Breast epithelium (tissue), 4 donors: ENCODE data around the gene IPO4. TPM values are rescaled to one million over a fixed set of nuclear protein-coding genes. Genes with fewer than 3 reads are reported as not detected.

Source experiments
- DNase-seq, 2 donors: peaks; one replicate each; pipeline ENCODE4 v3.0.0-alpha.2; 2019; ENCODE audit warnings: low spot score in 2 of 2
- H3K27ac ChIP-seq, 2 donors: fragments of 200-600 bp; sonication (generic) in 1 of 2; one replicate each; pipeline ENCODE4 v1.5.1; 2016 to 2019; ENCODE audit warnings: mild to moderate bottlenecking in 1 of 2
- H3K27me3 ChIP-seq, 2 donors: fragments of 200-600 bp; sonication (generic) in 1 of 2; one replicate each; pipeline versions ENCODE4 v1.5.1 to v1.6.0; 2017 to 2019; ENCODE audit warnings: control low read depth in 1 of 2, mild to moderate bottlenecking in 1 of 2
- H3K36me3 ChIP-seq: fragments of 200-600 bp; one replicate; pipeline ENCODE4 v1.5.1; 2019
- H3K4me1 ChIP-seq, 2 donors: fragments of 200-600 bp; sonication (generic); one replicate each; pipeline ENCODE4 v1.5.1; 2016 to 2019; ENCODE audit warnings: control low read depth in 1 of 2
- H3K4me3 ChIP-seq, 3 donors: fragments of 200-600 bp; sonication (generic); 1 replicate in 2 of 3; 2 replicates in 1 of 3; pipeline ENCODE4 v1.5.1; 2016 to 2019; ENCODE audit warnings: mild to moderate bottlenecking in 3 of 3, moderate library complexity in 2 of 3
- H3K9me3 ChIP-seq, 2 donors: fragments of 200-600 bp; sonication (generic) in 1 of 2; one replicate each; pipeline ENCODE4 v1.5.1; 2016 to 2019; ENCODE audit warnings: control low read depth in 1 of 2
- POLR2A ChIP-seq: fragments of 450-650 bp; IDR thresholded peaks from one replicate; pipeline ENCODE4 v1.6.1; 2016; ENCODE audit warnings: antibody characterized with exemption, mild to moderate bottlenecking, moderate library complexity
- POLR2AphosphoS5 ChIP-seq, 3 donors: sonication (generic); formaldehyde crosslinking; IDR thresholded peaks; one replicate each; pipeline ENCODE4 v1.6.1; 2017; ENCODE audit warnings: antibody characterized with exemption in 3 of 3
- intact Hi-C: fragments of 100-400 bp; cut with DNase I; formaldehyde crosslinking; loops from one replicate; pipeline ENCODE4 v1.15.1; 2023; ENCODE audit warnings: low total_unique reads
- total RNA-seq, 3 donors: library from RNA; depleted of rRNA; stranded (reverse); fragments of >200 nt; gene quantifications; one replicate each; pipeline ENCODE4 v1.1.0, GENCODE V29; 2016
- TF ChIP-seq, protein P1 (sequence below), 3 donors: fragments of 450-650 bp; IDR thresholded peaks; one replicate each; pipeline ENCODE4 v1.5.1; 2016 to 2017; ENCODE audit warnings: antibody characterized with exemption in 3 of 3, mild to moderate bottlenecking in 3 of 3, moderate library complexity in 3 of 3

The IPO4 gene
- total RNA-seq, 3 donors from 2014 or later = 17.0 to 41.6 (median 21.7) TPM

DNA sequence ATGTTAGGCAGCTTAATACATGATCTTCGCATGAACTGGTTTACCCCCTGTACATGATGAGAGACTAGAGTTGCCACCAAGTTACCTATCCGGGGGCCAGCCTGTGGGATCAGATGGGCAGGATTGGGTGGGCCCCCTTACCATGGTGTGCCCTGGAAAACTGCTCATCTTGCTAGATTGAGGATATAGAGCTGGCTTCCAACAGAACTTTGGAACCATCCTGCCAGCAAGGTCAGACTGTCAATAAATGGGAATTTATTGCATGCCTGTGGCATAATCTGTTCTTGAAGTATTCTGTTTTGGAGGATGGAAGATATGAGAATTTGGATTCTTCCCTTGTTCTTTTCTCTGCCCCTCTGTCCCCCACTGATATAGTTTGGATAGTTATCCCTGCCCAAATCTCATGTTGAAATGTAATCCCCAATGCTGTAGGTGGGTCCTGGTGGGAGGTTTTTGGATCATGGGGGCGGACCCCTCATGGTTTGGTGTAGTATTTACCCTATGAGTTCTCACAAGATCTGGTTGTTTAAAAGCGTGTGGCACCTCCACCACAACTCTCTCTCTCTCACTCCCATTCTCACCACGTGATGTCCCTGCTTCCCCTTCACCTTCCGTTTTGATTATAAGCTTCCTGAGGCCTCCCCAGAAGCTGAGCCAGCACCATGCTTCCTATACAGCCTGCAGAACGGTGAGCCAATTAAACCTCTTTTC lies 10.4 kb upstream of the IPO4 start:
- no peaks in the 10 kb centered on the region for H3K27me3 ChIP-seq
- DNase-seq = no peak
- no peak for TF ChIP-seq POLR2A
- no peak for TF ChIP-seq POLR2AphosphoS5 (IDR thresholded peaks at IDR 0.05)
- TF ChIP-seq, protein P1, sequence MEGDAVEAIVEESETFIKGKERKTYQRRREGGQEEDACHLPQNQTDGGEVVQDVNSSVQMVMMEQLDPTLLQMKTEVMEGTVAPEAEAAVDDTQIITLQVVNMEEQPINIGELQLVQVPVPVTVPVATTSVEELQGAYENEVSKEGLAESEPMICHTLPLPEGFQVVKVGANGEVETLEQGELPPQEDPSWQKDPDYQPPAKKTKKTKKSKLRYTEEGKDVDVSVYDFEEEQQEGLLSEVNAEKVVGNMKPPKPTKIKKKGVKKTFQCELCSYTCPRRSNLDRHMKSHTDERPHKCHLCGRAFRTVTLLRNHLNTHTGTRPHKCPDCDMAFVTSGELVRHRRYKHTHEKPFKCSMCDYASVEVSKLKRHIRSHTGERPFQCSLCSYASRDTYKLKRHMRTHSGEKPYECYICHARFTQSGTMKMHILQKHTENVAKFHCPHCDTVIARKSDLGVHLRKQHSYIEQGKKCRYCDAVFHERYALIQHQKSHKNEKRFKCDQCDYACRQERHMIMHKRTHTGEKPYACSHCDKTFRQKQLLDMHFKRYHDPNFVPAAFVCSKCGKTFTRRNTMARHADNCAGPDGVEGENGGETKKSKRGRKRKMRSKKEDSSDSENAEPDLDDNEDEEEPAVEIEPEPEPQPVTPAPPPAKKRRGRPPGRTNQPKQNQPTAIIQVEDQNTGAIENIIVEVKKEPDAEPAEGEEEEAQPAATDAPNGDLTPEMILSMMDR (IDR thresholded peaks at IDR 0.05) = no peak
- no peaks in the 10 kb centered on the region for H3K9me3 ChIP-seq
- peaks cover 0 to 7% of the 10 kb centered on the region in 2 donors for H3K4me1 ChIP-seq
- no peak overlapping the region for H3K4me3 ChIP-seq
- H3K36me3 ChIP-seq = no peaks in the 10 kb centered on the region
- intact Hi-C loops = no loop called here
- no peak overlapping the region for H3K27ac ChIP-seq

DNA sequence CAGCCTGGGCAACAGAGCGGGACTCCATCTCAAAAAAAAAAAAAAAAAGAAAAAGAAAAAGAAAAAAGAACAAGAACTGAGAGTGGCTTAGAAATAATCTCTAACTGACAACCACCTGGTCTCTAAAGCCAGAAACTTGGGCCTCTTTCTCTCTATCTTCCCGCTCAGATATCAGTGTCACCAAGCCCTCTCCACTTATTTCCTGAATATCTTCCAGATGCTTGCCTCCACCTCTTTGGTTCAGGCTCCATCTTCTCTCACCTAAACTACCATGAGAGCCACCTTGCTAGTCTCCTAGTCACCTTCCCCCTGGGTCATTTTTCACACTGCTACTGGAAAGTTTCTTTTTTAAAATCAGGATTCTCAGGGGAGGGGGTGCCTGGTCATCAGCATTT lies 8.4 kb upstream of the IPO4 start:
- intact Hi-C loops = no loop called here

DNA sequence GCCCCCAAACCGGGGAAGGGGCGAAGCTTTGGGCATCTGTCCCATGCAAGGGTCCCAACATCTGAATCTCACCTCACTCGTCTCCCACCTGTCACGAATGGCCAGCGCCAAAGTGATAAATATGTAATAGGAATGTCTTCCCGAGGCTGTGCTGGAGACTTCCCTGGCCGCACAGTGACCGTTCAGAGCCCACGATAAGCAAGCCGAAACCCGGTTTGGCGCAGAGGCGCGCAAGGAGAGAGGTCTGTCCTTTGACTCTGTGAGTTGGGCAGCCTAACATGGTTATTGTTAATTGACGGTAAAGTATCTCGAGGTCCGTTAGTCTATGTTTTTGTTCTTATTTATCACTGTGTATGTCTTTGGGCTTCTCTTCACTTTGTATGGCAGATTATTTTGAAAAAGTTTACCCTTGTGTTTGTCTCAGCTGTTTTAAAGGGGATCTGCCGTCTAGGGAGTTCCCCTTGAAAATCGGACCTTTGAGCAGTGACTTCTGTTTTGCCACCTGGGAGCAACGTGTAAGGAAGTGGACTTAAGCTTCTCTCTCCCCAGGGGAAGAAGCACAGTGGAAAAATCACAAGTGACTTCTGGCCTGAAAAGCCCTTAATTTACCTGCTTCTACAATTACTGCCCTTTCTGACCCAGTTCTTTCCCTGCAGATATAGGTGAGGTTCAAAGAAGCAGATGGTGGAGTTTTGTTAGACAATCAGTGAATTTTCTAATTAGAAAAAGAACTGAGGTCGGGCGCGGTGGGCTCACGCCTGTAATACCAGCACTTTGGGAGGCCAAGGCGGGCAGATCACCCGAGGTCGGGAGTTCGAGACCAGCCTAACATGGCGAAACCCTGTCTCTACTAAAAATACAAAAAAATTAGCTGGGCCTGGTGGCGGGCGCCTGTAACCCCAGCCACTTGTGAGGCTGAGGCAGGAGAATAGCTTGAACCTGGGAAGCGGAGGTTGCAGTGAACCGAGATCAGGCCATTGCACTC lies 7.7 kb upstream of the IPO4 start:
- H3K9me3 ChIP-seq = no peaks in the 10 kb centered on the region

More for the DNA sequence above, 8.4 kb upstream of the IPO4 start:
- Histone ChIP-seq H3K9me3 (no peaks in the 10 kb centered on the region), H3K36me3 (no peaks in the 10 kb centered on the region), H3K4me3 (no peak overlapping the region), H3K27ac (no peak overlapping the region), H3K27me3 (no peaks in the 10 kb centered on the region), H3K4me1 (peaks cover 0 to 7% of the 10 kb centered on the region in 2 donors)
- TF ChIP-seq POLR2AphosphoS5 (IDR thresholded peaks at IDR 0.05) (no peak), POLR2A (no peak)
- TF ChIP-seq, protein P1 (IDR thresholded peaks at IDR 0.05) = no peak
- DNase-seq = no peak

DNA sequence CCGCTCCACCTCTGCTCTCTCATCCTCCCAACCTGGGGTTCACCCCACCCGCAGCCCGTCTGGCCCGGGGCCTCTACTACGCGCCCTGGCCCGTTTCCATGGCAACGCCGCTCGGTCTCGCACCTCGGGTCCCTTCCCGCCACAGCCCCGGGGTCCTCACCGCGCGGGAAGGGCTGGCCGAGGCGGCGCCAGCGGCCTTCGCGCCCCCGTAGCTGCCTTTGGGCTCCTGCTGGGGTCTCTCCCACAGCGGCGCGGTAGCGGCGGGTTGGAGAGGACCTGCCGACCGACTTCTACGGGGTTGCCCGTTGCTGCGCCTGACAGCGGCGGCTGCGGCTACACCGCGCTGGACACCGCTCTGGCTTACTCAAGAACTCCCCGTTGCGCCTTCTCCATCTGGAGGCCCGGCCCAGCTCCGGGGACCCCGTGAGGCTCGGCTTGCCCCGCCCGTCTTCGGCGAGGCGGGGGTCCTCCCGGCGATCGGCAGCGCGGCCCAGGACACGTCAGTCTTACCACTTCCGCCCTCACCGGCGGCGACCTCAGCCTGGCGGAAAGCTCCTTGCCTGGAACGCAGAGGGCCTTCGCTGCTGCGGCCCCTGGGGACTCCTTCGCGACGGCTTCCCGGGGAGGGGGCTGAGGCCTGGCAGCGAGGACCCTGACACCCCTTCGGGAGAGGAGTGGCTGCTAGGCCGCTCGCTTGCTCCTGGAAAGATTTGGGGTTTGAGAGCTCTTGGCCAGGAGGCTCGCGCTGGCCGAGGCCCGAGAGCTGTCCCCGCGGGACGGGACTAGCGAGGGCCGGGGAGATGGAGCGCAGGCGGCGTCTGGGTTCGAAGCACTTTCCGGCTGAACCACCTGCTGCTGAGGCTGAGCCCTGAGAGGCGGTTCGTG lies 6.8 kb upstream of the IPO4 start, which contains the start of gene TM9SF1:
TM9SF1 (minus strand) TSS at position 256 of the 885 bp plus-strand sequence. CDS start 422 bp downstream, outside the sequence.
- TF ChIP-seq, protein P1 (IDR thresholded peaks at IDR 0.05) = no peak
- TF ChIP-seq POLR2A (peak; percentile 15), POLR2AphosphoS5 (IDR thresholded peaks at IDR 0.05) (peak; percentile 73 to 96 (median 84))
- H3K4me3 ChIP-seq = peak within 1 kb of the TSS; percentile 70 to 90 (median 72)
- intact Hi-C loops = no loop called here
- no peaks in the 10 kb centered on the region for H3K36me3 ChIP-seq
- peaks cover 0 to 7% of the 10 kb centered on the region in 2 donors for H3K4me1 ChIP-seq
- DNase-seq = peak; percentile 72 to 86
- H3K9me3 ChIP-seq = no peaks in the 10 kb centered on the region
- H3K27ac ChIP-seq = peak within 1 kb of the TSS; percentile 99
- H3K27me3 ChIP-seq = no peaks in the 10 kb centered on the region

More for the DNA sequence above, 7.7 kb upstream of the IPO4 start:
- TF ChIP-seq, protein P1 (IDR thresholded peaks at IDR 0.05) = no peak
- no peak for TF ChIP-seq POLR2A
- TF ChIP-seq POLR2AphosphoS5 (IDR thresholded peaks at IDR 0.05) = no peak
- Histone ChIP-seq H3K4me1 (peaks cover 0 to 7% of the 10 kb centered on the region in 2 donors), H3K27ac (peak overlapping the region; percentile 99), H3K36me3 (no peaks in the 10 kb centered on the region), H3K27me3 (no peaks in the 10 kb centered on the region), H3K4me3 (peak overlapping the region; percentile 70 to 90 (median 72))
- intact Hi-C loops = no loop called here
- DNase-seq = no peak
